SK-N-SH treated with all-trans-retinoic acid at 6 μM for 48 hours (cell line): ENCODE data around the gene CHKA.

Experiments used
- ATAC-seq: fragments of 200-7000 bp; cut with Tn5 transposase; 3 replicates; pipeline ENCODE4 v1.9.1; 2020; ENCODE audit warnings: mild to moderate bottlenecking, moderate library complexity
- ARNTL ChIP-seq: fragments of 450-650 bp; formaldehyde crosslinking; IDR thresholded peaks from 2 replicates; pipeline ENCODE4 v1.5.0; 2020; ENCODE audit warnings: low read depth, mild to moderate bottlenecking, moderate library complexity, borderline replicate concordance
- BACH2 ChIP-seq: fragments of 250-450 bp; sonication (Bioruptor Pico); IDR thresholded peaks from 2 replicates; pipeline ENCODE4 v1.9.0; 2021; ENCODE audit warnings: mild to moderate bottlenecking, borderline replicate concordance
- CSDC2 ChIP-seq: fragments of 250-450 bp; sonication (Bioruptor Pico); IDR thresholded peaks from 2 replicates; pipeline ENCODE4 v1.5.0; 2020; ENCODE audit warnings: mild to moderate bottlenecking, moderate library complexity
- ESRRG ChIP-seq: fragments of 250-450 bp; sonication (Bioruptor Pico); IDR thresholded peaks from 2 replicates; pipeline ENCODE4 v1.6.1; 2021; ENCODE audit warnings: mild to moderate bottlenecking
- GLIS3 ChIP-seq: fragments of 250-450 bp; sonication (Bioruptor Pico); IDR thresholded peaks from 2 replicates; pipeline ENCODE4 v1.5.0; 2020; ENCODE audit warnings: mild to moderate bottlenecking, moderate library complexity
- ISL1 ChIP-seq: fragments of 250-450 bp; sonication (Bioruptor Pico); IDR thresholded peaks from 2 replicates; pipeline ENCODE4 v2.1.2; 2022; ENCODE audit warnings: mild to moderate bottlenecking, moderate library complexity
- OSR1 ChIP-seq: fragments of 250-450 bp; sonication (Bioruptor Pico); IDR thresholded peaks from 2 replicates; pipeline ENCODE4 v1.8.0; 2022; ENCODE audit warnings: moderate library complexity, mild to moderate bottlenecking, inconsistent platforms
- RARB ChIP-seq: fragments of 250-450 bp; sonication (Bioruptor Pico); IDR thresholded peaks from 2 replicates; pipeline ENCODE4 v1.8.0; 2021; ENCODE audit warnings: mild to moderate bottlenecking, moderate library complexity
- SNAI2 ChIP-seq: fragments of 250-450 bp; sonication (Bioruptor Pico); IDR thresholded peaks from 2 replicates; pipeline ENCODE4 v1.5.0; 2020; ENCODE audit warnings: mild to moderate bottlenecking, moderate library complexity
- TCF4 ChIP-seq: fragments of 250-450 bp; sonication (Bioruptor Pico); IDR thresholded peaks from 2 replicates; pipeline ENCODE4 v1.8.0; 2021; ENCODE audit warnings: mild to moderate bottlenecking, moderate library complexity, borderline replicate concordance
- TOX ChIP-seq: fragments of 250-450 bp; sonication (Bioruptor Pico); IDR thresholded peaks from 2 replicates; pipeline ENCODE4 v1.8.0; 2021; ENCODE audit warnings: mild to moderate bottlenecking, moderate library complexity, borderline replicate concordance
- ZC3H10 ChIP-seq: fragments of 250-450 bp; sonication (Bioruptor Pico); IDR thresholded peaks from 2 replicates; pipeline ENCODE4 v1.5.1; 2021; ENCODE audit warnings: mild to moderate bottlenecking, moderate library complexity
- ZFP3 ChIP-seq: fragments of 250-450 bp; sonication (Bioruptor Pico); IDR thresholded peaks from 2 replicates; pipeline ENCODE4 v1.5.0; 2020; ENCODE audit warnings: mild to moderate bottlenecking, moderate library complexity
- ZFP30 ChIP-seq: fragments of 450-650 bp; formaldehyde crosslinking; IDR thresholded peaks from 2 replicates; pipeline ENCODE4 v1.5.0; 2022; ENCODE audit warnings: mild to moderate bottlenecking, moderate library complexity
- ZNF565 ChIP-seq: fragments of 450-650 bp; formaldehyde crosslinking; conservative IDR thresholded peaks from 2 replicates; pipeline ENCODE4 v1.5.0; 2020; ENCODE audit warnings: low read depth, mild to moderate bottlenecking, moderate library complexity
- ZNF70 ChIP-seq: fragments of 450-650 bp; formaldehyde crosslinking; IDR thresholded peaks from 2 replicates; pipeline ENCODE4 v1.5.0; 2020; ENCODE audit warnings: mild to moderate bottlenecking, moderate library complexity
- ZNF8 ChIP-seq: fragments of 450-650 bp; formaldehyde crosslinking; IDR thresholded peaks from 2 replicates; pipeline ENCODE4 v1.5.0; 2020; ENCODE audit warnings: mild to moderate bottlenecking, moderate library complexity
- TF ChIP-seq, protein P1 (sequence below): fragments of 250-450 bp; sonication (Bioruptor Pico); IDR thresholded peaks from 2 replicates; pipeline ENCODE4 v1.5.1; 2020; ENCODE audit warnings: low read depth, mild to moderate bottlenecking, moderate library complexity
- TF ChIP-seq, protein P2 (sequence below): fragments of 250-450 bp; sonication (Bioruptor Pico); IDR thresholded peaks from 2 replicates; pipeline ENCODE4 v1.8.0; 2020; ENCODE audit warnings: mild to moderate bottlenecking, moderate library complexity, borderline replicate concordance
- TF ChIP-seq, protein P3 (sequence below): fragments of 250-450 bp; sonication (Bioruptor Pico); IDR thresholded peaks from 2 replicates; pipeline ENCODE4 v1.5.1; 2021; ENCODE audit warnings: mild to moderate bottlenecking, moderate library complexity
- TF ChIP-seq, protein P4 (sequence below): fragments of 250-450 bp; sonication (Bioruptor Pico); IDR thresholded peaks from 2 replicates; pipeline ENCODE4 v1.5.0; 2020; ENCODE audit warnings: mild to moderate bottlenecking, moderate library complexity

CHKA gene

DNA sequence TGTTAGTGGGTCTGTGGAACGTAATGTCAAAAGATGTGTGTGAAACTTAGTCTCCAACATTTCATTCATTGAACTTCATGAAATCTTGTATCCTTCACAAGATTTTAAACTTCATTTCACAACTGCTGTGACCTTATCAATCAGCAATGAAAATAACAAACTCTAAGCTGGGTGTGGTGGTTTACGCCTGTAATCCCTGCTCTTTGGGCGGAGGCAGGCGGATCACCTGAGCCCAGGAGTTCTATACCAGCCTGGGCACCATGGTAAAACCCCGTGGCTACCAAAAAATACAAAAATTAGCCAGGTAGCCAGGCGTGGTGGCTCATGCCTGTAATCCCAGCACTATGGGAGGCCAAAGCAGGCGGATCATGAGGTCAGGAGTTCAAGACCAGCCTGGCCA is 5.1 kb downstream of the CHKA start:
- no peak for ATAC-seq
- TF ChIP-seq, protein P1, sequence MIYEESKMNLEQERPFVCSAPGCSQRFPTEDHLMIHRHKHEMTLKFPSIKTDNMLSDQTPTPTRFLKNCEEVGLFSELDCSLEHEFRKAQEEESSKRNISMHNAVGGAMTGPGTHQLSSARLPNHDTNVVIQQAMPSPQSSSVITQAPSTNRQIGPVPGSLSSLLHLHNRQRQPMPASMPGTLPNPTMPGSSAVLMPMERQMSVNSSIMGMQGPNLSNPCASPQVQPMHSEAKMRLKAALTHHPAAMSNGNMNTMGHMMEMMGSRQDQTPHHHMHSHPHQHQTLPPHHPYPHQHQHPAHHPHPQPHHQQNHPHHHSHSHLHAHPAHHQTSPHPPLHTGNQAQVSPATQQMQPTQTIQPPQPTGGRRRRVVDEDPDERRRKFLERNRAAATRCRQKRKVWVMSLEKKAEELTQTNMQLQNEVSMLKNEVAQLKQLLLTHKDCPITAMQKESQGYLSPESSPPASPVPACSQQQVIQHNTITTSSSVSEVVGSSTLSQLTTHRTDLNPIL (CRISPR knock-in tag): no peak
- TF ChIP-seq, protein P2, sequence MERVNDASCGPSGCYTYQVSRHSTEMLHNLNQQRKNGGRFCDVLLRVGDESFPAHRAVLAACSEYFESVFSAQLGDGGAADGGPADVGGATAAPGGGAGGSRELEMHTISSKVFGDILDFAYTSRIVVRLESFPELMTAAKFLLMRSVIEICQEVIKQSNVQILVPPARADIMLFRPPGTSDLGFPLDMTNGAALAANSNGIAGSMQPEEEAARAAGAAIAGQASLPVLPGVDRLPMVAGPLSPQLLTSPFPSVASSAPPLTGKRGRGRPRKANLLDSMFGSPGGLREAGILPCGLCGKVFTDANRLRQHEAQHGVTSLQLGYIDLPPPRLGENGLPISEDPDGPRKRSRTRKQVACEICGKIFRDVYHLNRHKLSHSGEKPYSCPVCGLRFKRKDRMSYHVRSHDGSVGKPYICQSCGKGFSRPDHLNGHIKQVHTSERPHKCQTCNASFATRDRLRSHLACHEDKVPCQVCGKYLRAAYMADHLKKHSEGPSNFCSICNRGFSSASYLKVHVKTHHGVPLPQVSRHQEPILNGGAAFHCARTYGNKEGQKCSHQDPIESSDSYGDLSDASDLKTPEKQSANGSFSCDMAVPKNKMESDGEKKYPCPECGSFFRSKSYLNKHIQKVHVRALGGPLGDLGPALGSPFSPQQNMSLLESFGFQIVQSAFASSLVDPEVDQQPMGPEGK (CRISPR knock-in tag): no peak
- TF ChIP-seq ZNF70 (CRISPR knock-in tag) (no peak), GLIS3 (CRISPR knock-in tag) (no peak), OSR1 (CRISPR knock-in tag) (no peak), SNAI2 (no peak)

DNA sequence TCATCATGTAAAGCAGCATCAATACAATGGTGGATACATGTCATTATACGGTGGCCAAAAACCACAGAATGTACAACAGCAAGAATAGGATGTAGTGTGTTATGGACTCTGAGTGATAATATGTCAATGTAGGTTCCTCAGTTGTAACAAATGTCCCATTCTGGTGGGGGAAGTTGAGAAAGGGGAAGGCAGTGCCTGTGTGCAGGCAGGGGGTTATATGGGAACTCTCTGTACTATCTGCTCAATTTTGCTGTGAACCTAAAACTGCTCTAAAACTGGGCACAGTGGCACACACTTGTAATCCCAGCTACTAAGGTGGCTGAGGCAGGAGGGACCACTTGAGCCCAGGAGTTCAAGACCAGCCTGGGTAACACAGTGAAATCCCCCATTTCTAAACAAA is 5.9 kb downstream of the CHKA start:
- TF ChIP-seq, protein P3, sequence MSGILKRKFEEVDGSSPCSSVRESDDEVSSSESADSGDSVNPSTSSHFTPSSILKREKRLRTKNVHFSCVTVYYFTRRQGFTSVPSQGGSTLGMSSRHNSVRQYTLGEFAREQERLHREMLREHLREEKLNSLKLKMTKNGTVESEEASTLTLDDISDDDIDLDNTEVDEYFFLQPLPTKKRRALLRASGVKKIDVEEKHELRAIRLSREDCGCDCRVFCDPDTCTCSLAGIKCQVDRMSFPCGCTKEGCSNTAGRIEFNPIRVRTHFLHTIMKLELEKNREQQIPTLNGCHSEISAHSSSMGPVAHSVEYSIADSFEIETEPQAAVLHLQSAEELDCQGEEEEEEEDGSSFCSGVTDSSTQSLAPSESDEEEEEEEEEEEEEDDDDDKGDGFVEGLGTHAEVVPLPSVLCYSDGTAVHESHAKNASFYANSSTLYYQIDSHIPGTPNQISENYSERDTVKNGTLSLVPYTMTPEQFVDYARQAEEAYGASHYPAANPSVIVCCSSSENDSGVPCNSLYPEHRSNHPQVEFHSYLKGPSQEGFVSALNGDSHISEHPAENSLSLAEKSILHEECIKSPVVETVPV (CRISPR knock-in tag): no peak
- TF ChIP-seq ZFP30 (CRISPR knock-in tag) (no peak), GLIS3 (CRISPR knock-in tag) (no peak), ZC3H10 (no peak), ISL1 (CRISPR knock-in tag) (no peak), TCF4 (no peak), RARB (no peak), ZNF8 (no peak)
- no peak for ATAC-seq

DNA sequence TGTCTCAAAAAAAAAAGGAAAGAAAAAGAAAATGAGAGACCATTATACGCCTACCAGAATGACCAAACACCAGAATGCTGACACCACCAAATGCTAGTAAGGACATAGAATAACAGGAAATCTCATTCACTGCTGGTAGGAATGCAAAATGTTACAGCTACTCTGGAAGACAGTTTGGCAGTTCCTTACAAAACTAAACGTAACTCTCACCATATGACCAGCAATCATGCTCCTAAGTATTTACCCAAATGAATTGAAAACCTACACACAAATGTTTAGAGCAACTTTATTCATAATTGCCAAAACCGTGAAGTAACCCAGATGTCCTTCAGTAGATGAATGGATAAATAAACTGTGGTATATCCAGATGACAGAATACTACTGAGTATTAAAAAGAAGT is 7.2 kb downstream of the CHKA start:
- ATAC-seq: peak; percentile 51
- TF ChIP-seq ZC3H10 (no peak), ZNF8 (peak; percentile 78)

DNA sequence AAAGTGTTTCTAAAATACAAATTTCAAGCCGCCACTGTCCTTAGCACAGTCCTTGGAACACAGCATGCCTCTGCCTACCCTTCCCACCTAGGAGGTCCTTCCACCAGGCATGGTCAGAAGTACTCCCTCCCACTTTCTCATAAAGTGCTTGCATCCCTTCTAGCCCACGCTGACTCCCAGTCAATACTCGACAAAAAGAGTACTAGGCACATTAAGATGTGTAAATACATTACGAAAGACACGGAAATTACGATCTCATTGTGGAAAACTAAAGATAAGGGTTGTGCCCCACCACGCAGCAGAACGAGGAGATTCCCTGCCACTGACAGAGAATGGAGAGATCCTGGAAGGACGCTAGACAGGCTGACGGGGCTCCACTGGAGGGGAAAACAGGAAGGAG is 13.5 kb downstream of the CHKA start:
- no peak for TF ChIP-seq CSDC2 (CRISPR knock-in tag)
- TF ChIP-seq, all 23 proteins: peak for 0
- ATAC-seq: no peak

DNA sequence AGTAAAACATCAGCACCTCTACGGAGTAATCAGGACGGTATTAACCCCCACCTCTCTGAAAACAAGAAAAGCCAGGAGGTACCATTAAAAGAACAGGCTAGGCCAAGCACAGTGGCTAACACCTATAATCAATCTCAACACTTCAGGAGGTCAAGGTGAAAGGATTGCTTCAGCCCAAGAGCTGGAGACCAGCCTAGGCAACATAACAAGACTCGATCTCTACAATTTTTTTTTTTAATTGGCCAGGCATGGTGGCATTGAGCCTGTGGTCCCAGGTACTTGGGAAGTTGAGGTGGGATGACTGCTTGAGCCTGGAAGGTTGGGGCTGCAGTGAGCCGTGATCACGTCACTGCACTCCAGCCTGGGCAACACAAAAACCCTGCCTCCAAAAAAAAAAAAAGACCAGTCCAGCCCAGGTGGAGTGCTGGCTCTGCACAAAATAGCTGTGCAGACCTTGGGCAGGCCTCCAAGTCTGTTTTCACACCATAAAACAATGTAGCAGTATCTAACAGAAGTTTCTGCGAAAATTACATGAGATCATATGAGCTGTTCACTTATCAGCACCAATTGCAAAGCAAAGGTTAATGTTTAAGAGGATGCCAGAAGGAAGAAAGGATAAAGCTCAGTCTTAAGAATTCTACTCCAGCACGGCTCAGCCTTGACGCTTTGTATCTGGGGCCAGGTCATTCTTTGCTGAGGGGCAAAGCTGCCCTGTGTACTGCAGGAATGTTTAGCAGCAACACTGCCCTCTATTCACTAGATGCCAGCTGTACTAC is 14.8 kb downstream of the CHKA start:
- peak; percentile 40; the same call in 1 of the 3 replicates for ATAC-seq
- no peak for TF ChIP-seq SNAI2
- no peak for TF ChIP-seq ZFP3 (CRISPR knock-in tag)
- TF ChIP-seq, protein P1 (CRISPR knock-in tag): no peak
- no peak for TF ChIP-seq ESRRG
- no peak for TF ChIP-seq TOX (CRISPR knock-in tag)
- no peak for TF ChIP-seq BACH2 (CRISPR knock-in tag)
- TF ChIP-seq TCF4: no peak
- no peak for TF ChIP-seq ZNF8
- TF ChIP-seq, protein P2 (CRISPR knock-in tag): no peak
- TF ChIP-seq ARNTL: no peak
- TF ChIP-seq ISL1 (CRISPR knock-in tag): no peak
- TF ChIP-seq RARB: no peak
- TF ChIP-seq, protein P4, sequence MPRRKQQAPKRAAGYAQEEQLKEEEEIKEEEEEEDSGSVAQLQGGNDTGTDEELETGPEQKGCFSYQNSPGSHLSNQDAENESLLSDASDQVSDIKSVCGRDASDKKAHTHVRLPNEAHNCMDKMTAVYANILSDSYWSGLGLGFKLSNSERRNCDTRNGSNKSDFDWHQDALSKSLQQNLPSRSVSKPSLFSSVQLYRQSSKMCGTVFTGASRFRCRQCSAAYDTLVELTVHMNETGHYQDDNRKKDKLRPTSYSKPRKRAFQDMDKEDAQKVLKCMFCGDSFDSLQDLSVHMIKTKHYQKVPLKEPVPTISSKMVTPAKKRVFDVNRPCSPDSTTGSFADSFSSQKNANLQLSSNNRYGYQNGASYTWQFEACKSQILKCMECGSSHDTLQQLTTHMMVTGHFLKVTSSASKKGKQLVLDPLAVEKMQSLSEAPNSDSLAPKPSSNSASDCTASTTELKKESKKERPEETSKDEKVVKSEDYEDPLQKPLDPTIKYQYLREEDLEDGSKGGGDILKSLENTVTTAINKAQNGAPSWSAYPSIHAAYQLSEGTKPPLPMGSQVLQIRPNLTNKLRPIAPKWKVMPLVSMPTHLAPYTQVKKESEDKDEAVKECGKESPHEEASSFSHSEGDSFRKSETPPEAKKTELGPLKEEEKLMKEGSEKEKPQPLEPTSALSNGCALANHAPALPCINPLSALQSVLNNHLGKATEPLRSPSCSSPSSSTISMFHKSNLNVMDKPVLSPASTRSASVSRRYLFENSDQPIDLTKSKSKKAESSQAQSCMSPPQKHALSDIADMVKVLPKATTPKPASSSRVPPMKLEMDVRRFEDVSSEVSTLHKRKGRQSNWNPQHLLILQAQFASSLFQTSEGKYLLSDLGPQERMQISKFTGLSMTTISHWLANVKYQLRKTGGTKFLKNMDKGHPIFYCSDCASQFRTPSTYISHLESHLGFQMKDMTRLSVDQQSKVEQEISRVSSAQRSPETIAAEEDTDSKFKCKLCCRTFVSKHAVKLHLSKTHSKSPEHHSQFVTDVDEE (CRISPR knock-in tag): no peak
- TF ChIP-seq ZNF565 (CRISPR knock-in tag): no peak
- no peak for TF ChIP-seq ZC3H10
